Measurements from ENCODE around the gene BACE2.

The BACE2 gene

DNA sequence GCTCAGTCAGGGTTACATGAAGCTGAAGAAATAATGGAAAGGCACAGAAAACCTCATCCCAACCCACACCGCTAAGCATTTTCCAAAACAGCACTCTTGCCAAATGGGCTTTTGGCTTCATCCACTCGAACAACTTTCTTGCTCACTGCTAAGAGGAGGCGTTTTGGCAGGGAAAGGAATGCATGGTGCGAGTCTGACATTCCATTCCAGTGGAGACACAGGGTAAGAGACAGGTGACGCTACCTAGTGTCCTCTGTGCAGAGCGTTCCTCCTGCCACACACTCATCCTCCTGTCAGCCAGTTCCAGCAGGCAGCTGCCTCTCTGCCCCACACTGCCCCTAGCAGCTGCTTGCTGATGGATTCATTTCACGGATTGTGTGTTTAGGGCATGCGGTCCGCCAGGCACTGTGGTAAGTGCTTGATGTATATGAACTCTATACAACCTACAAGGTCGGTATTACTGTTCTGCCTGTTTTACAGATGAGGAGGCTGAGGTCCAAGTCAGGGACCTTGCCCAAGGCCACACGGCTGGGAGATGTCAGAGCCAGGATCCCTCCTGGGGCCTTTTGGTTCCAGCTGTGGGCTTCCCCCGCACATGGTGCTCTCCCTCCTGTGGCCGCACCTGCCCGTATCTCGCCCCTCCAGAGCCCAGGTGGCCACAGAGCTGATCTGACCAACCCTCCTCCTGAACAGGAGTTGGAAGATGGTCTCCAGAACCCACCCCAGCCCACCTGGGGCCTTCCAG is 25.7 kb upstream of the BACE2 start:
- no peaks in the 10 kb centered on the region for H3K4me1 Mint-ChIP-seq
- no peak overlapping the region for H3K27ac Mint-ChIP-seq
- no peaks in the 10 kb centered on the region for H3K9me3 Mint-ChIP-seq
- H3K4me3 Mint-ChIP-seq, result no peak overlapping the region
- peaks cover 3% of the 10 kb centered on the region for H3K27me3 Mint-ChIP-seq
- no peaks in the 10 kb centered on the region for H3K36me3 Mint-ChIP-seq

DNA sequence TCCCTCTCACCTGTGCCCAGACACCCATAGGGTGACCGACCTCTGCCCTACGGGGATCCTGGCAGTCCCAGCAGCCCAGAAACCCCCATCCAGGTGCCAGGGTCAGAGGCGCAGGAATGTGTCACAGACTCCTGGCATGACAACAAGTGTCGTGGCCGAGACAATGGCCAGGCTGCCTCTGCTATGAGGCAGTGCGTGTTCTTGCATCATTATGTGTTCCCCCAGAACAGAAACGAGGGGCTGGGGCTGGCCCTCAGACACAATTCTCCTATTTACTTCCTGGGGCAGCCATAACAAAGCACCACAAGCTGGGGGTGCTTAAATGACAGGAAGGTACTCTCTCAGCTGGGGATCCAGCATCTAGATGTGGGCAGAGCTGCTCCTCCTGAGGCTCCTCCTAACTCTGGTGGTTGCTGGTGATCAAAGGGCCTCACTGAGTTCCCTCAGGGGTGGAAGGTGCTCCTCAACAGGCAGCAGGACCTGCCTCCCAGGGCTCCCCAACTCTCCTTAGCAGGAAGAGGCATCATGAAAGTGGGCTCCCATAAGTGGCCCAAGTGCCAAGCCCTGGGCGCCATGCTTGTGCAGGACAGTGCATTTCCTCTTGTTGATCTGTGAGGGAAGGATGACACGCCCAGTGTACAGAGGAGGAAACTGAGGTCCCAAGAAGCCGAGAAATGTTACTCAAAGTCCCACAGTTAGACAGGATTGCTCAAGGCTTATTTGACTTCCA is 24.2 kb upstream of the BACE2 start:
- Mint-ChIP-seq H3K9me3 (no peaks in the 10 kb centered on the region), H3K27me3 (peaks cover 5% of the 10 kb centered on the region)

DNA sequence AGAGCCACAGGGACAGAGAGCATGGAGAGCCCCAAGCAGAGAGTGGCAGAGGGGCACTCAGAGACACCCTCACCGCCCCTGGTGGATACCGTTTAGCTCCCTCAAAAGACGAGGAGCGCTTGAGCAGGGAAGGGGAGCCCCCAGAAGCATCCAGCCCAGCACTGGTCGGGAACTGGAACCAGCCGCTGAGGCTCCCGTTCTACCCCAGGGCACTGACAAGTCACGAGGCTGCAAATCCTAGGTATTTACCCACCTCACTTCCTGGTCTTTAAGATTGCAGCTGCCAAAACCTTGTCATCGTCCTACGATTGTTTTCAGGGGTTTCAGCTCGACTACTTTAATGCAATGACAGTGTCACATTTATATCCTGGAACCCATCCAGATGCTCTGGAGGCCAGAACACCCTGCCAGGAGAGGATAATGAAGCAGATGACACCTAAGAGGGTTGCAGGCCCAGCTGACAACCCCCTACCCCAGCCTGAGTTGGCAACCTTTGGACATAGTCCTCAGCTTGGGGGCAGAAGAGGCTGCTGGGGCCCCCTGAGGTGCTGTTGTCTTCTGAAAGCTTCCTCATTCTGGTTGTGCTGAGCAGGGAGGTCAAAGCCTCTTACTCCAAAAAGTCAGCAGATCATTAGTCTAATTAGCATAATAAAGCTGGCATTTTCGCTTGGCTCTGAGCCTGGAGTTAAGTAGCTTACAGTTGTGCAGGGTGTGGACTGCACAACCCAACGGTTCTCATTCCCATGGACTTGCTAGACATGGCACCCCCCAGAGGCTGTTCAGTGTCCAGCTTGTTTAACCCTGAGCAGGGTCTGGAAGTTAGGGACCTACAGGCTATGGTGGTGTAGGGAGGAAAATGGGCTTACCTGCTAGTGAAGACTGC is 20.6 kb upstream of the BACE2 start:
- H3K27ac Mint-ChIP-seq, result no peak overlapping the region
- H3K9me3 Mint-ChIP-seq, result no peaks in the 10 kb centered on the region
- H3K36me3 Mint-ChIP-seq, result no peaks in the 10 kb centered on the region
- H3K27me3 Mint-ChIP-seq, result peaks cover 7% of the 10 kb centered on the region
- no peak overlapping the region for H3K4me3 Mint-ChIP-seq
- no peaks in the 10 kb centered on the region for H3K4me1 Mint-ChIP-seq

More for the DNA sequence above, 24.2 kb upstream of the BACE2 start:
- Mint-ChIP-seq H3K4me1 (no peaks in the 10 kb centered on the region), H3K36me3 (no peaks in the 10 kb centered on the region), H3K27ac (no peak overlapping the region), H3K4me3 (no peak overlapping the region)

DNA sequence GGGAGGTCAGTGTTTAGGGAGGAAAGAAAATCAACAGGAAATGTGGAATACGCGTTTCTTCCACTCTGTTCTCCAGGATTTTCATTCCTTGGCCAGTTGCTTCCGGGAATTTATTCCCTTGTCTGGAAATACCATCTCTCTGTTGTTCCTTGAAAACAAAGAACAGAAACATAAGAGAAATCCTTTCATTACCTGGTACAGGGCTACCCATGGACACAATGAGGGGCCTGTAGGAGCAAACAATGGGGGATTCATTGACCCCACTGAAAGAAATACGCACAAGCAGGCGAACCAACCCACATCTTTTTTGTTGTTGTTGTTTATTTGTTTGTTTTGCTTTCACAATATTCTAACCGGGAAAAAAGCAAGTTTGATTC is 20.0 kb upstream of the BACE2 start:
- no peak overlapping the region for H3K4me3 Mint-ChIP-seq
- H3K27ac Mint-ChIP-seq, result no peak overlapping the region
- H3K9me3 Mint-ChIP-seq, result no peaks in the 10 kb centered on the region
- H3K27me3 Mint-ChIP-seq, result peaks cover 7% of the 10 kb centered on the region
- no peaks in the 10 kb centered on the region for H3K36me3 Mint-ChIP-seq
- no peaks in the 10 kb centered on the region for H3K4me1 Mint-ChIP-seq

DNA sequence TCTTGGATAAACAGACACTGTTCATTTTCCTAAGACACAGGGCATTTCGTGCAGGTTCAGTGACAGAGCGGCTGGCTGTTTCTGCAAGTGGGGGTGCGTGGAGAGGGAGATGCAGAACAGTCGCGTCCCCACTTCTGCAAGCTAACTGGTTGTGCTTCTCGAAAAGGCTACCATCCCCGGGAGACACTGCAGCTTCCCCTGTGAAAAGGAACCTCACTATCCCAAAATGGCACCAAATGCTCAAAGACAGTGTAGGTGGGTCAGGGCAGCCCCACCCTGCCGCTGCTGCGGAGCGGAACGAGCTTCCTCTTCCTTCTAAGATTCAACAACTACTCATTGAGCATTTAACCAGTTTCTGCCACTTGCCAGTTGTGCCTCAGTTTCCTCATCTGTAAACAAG is 19.2 kb upstream of the BACE2 start:
- Mint-ChIP-seq H3K27ac (no peak overlapping the region), H3K27me3 (peaks cover 7% of the 10 kb centered on the region), H3K4me3 (no peak overlapping the region), H3K4me1 (no peaks in the 10 kb centered on the region), H3K36me3 (no peaks in the 10 kb centered on the region), H3K9me3 (no peaks in the 10 kb centered on the region)

DNA sequence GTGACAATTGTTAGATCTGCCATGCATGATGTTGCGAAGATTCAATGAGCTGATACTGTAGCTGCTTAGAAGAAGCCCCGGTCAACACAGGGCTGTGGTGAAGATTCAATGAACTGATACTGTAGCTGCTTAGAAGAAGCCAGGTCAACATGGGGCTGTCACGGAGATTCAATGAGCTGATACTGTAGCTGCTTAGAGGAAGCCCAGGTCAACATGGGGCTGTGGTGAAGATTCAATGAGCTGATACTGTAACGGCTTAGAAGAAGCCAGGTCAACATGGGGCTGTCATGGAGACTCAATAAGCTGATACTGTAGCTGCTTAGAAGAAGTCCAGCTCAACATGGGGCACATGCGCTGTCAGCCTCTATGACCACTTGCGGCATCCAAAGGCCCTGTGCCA is 18.8 kb upstream of the BACE2 start:
- no peak overlapping the region for H3K4me3 Mint-ChIP-seq
- no peaks in the 10 kb centered on the region for H3K9me3 Mint-ChIP-seq
- no peaks in the 10 kb centered on the region for H3K36me3 Mint-ChIP-seq
- H3K27ac Mint-ChIP-seq, result no peak overlapping the region
- H3K27me3 Mint-ChIP-seq, result peaks cover 10% of the 10 kb centered on the region
- H3K4me1 Mint-ChIP-seq, result no peaks in the 10 kb centered on the region

DNA sequence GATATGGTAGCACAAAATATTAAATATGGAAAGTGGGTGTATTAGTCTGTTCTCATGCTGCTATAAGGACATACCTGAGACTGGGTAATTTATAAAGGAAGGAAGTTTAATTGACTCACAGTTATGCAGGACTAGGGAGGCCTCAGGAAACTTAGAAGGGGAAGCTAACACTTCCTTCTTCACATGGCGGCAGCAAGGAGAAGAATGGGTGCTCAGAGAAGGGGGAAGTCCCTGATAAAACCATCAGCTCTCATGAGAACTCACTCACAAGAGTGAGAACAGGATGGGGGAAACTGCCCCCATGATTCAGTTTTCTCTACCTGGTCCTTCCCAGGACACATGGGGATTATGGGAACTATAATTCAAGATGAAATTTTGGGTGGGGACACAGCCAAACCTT is 15.8 kb upstream of the BACE2 start:
- H3K27me3 Mint-ChIP-seq, result peaks cover 11% of the 10 kb centered on the region
- no peak overlapping the region for H3K27ac Mint-ChIP-seq
- no peak overlapping the region for H3K4me3 Mint-ChIP-seq
- H3K36me3 Mint-ChIP-seq, result no peaks in the 10 kb centered on the region
- H3K9me3 Mint-ChIP-seq, result no peaks in the 10 kb centered on the region
- no peaks in the 10 kb centered on the region for H3K4me1 Mint-ChIP-seq

DNA sequence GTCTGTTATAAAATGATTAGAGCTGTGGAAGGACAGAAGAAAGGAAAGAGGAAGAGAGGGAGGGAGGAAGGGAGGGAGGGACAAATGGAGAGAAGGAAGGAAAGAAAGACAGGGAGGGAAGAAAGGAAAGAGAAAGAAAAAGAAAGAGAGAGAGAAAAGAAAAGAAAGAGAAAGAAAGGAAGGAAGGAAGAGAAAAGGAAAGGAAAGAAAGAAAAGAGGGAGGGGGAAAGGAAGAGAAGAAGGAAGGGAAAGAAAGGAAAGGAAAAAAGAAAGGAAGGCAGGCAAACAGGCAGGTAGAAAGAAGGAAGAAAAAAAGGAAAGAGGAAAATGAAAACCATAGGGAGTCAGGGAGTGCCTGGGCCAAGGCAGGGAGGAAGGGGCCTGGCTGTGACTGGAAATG is 14.5 kb upstream of the BACE2 start:
- H3K9me3 Mint-ChIP-seq, result no peaks in the 10 kb centered on the region
- peaks cover 11% of the 10 kb centered on the region for H3K27me3 Mint-ChIP-seq
- H3K36me3 Mint-ChIP-seq, result no peaks in the 10 kb centered on the region
- H3K27ac Mint-ChIP-seq, result no peak overlapping the region
- no peaks in the 10 kb centered on the region for H3K4me1 Mint-ChIP-seq
- no peak overlapping the region for H3K4me3 Mint-ChIP-seq

DNA sequence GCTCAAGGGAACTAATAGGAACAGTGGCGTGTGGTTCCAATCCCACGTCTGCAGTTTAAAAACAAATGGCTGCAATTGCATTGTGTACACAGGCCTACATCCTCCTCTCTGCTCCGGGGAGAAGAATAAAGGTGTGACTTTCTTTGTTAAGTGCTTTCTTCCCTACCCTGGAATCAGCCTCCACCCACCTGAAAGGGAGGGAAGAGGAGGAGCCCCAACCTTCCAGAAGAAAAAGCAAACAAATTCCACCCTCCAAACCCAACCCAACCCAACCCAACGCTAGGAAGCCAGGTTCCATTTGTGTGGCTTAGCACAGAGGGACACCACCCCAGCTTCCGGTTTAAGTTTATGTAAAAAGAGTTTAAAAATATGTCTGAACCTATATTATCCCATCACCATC is 11.8 kb upstream of the BACE2 start:
- Mint-ChIP-seq H3K27ac (no peak overlapping the region), H3K9me3 (no peaks in the 10 kb centered on the region), H3K36me3 (no peaks in the 10 kb centered on the region), H3K4me3 (no peak overlapping the region), H3K27me3 (peaks cover 13% of the 10 kb centered on the region), H3K4me1 (no peaks in the 10 kb centered on the region)

DNA sequence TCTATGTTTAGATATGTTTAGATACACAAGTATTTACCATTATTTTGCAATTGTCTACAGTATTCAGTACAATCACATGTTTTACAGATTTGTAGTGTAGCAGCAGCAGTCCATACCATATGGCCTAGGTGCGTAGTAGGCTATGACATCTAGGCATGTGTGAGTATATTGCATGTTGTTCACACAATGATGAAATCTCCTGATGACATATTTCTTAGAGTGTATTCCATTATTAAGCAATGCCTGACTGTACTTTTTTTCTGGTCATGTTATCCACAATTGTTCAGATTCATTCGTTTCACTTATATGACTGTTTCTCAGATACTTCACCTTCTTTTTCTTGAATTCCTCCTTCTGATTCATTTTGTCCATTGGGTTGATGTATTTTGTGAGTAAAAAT is 9.9 kb upstream of the BACE2 start:
- Mint-ChIP-seq H3K4me3 (no peak overlapping the region), H3K36me3 (no peaks in the 10 kb centered on the region), H3K27ac (no peak overlapping the region)

DNA sequence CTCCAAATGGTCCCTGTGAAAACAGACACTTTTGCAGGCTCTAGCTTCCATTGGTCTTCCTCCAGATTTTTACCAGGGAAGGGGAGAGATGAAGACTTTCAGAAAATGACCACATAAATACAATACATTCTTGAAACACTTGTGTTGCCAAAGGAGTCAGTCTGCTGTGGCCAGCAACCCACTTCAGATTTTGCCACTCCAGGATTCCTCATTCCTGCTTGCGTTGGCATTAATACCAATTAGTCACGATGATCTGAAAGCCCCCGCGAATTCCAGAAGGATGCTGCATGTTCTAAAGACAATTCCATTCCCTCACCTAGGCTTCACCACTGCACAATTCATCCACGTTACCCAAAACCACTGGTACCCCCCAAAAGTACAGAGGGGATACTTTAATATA is 7.9 kb upstream of the BACE2 start:
- Mint-ChIP-seq H3K4me3 (no peak overlapping the region), H3K27ac (no peak overlapping the region), H3K4me1 (no peaks in the 10 kb centered on the region), H3K27me3 (peaks cover 14% of the 10 kb centered on the region), H3K36me3 (no peaks in the 10 kb centered on the region), H3K9me3 (no peaks in the 10 kb centered on the region)

More for the DNA sequence above, 9.9 kb upstream of the BACE2 start:
- Mint-ChIP-seq H3K9me3 (no peaks in the 10 kb centered on the region), H3K4me1 (no peaks in the 10 kb centered on the region), H3K27me3 (peaks cover 13% of the 10 kb centered on the region)

DNA sequence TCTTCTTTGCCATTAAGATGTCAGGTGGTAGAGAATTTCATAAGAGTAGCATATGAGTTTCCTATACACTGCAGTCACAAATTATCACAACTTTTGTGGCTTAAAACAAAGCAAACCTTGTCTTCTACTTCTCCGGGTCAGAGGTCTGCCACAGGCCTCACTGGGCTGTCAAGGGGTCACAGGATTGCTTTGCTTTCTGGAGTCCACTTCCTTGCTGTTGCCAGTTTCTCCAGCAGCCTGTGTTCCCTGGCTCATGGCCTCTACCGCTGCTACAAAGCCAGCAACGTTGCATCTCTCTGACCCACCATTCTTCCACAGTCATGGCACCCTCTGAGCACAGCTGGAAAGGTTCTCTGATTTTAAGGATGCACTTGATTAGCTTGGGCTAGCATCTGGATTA is 6.5 kb upstream of the BACE2 start:
- Mint-ChIP-seq H3K27me3 (peaks cover 23% of the 10 kb centered on the region), H3K9me3 (no peaks in the 10 kb centered on the region), H3K4me1 (no peaks in the 10 kb centered on the region), H3K36me3 (no peaks in the 10 kb centered on the region), H3K4me3 (no peak overlapping the region), H3K27ac (no peak overlapping the region)

DNA sequence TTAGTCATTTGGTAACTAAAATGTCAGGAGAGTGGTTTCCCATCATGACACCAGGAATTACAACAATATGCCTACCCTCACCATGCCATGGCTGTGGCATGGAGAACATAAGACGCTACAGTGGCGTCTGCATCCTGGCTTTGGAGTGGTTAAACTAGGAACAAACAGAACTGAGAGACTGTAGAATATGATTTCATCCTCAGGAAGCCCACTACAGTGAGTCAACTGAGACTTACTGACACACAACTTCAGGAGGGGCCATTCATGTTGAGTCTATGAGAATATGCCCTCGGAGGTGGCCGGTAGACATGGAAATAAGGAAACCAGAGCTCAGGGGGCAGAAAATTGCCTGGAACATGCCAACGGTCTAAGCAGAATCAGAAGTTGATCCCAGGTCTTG is 5.9 kb upstream of the BACE2 start:
- Mint-ChIP-seq H3K9me3 (no peaks in the 10 kb centered on the region), H3K36me3 (no peaks in the 10 kb centered on the region), H3K4me1 (no peaks in the 10 kb centered on the region), H3K4me3 (no peak overlapping the region), H3K27ac (no peak overlapping the region), H3K27me3 (peaks cover 27% of the 10 kb centered on the region)

DNA sequence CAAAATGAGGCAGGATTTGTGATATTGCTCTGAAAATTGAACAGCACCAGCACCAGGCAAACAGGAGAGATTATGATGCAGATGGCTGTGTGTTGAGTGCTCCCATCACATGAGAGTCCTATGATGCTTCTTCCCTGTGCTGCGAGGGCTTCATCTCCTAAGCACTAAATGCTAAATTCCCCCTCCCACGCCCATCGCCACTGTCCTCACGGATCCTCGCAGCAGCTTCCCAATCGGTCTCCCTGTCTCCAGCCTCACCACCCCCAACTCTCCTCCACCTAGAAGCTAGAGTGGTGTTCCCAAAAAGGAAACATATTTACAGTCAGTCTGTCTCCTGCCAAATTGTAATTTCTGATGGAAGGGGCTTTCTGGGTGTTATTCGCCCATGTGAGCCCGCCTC is 4.9 kb upstream of the BACE2 start:
- H3K27ac Mint-ChIP-seq, result no peak overlapping the region
- H3K27me3 Mint-ChIP-seq, result peaks cover 27% of the 10 kb centered on the region
- H3K4me3 Mint-ChIP-seq, result no peak overlapping the region
- H3K36me3 Mint-ChIP-seq, result no peaks in the 10 kb centered on the region
- H3K9me3 Mint-ChIP-seq, result no peaks in the 10 kb centered on the region
- H3K4me1 Mint-ChIP-seq, result no peaks in the 10 kb centered on the region

DNA sequence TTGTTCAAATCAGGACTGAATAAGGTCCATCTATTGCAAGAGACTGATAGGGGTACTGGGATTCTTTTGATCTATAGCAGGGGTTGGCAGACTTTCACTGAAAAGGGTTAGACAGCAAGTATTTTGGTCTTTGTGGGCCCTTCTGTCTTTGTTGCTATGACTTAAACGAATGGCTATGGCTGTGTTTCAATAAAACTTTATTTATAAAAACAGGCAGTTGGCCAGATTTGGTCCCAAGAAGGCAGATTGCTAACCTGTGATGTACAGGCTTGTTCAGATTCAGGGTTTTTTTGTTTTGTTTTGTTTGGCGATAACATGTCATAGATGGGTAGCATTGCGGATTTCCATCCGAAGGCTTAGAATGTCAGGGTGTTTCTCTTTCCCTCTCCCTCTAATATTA is 3.9 kb upstream of the BACE2 start:
- Mint-ChIP-seq H3K27me3 (peaks cover 23% of the 10 kb centered on the region), H3K4me1 (peaks cover 2% of the 10 kb centered on the region), H3K4me3 (no peak overlapping the region), H3K36me3 (no peaks in the 10 kb centered on the region), H3K27ac (no peak overlapping the region), H3K9me3 (no peaks in the 10 kb centered on the region)

All from activated naive CD4-positive, alpha-beta T cell treated with anti-CD3 and anti-CD28 coated beads, Interleukin-2, amount 50 U/mL, for 24 hours (primary cell).